Activated CD4-positive, alpha-beta memory T cell treated with anti-CD3 and anti-CD28 coated beads for 36 hours (primary cell): ENCODE measurements around the gene NCEH1. TPM values are rescaled to one million over a fixed set of nuclear protein-coding genes. Genes with fewer than 3 reads are reported as not detected.

Source experiments
- CTCF ChIA-PET: fragments of 350-600 bp; sonication (Branson Sonifier 250); formaldehyde crosslinking; loops from one replicate; lab custom pipeline; 2021; ENCODE audit warnings: antibody characterized with exemption, inconsistent platforms; lab: Charles Lee
- POLR2A ChIA-PET: fragments of 350-600 bp; sonication (Branson Sonifier 250); formaldehyde crosslinking; loops from one replicate; lab custom pipeline; 2021; ENCODE audit warnings: antibody characterized with exemption; lab: Charles Lee
- DNase-seq: peaks from one replicate; pipeline ENCODE4 v3.0.0-alpha.2; 2020
- H3K27ac Mint-ChIP-seq: one replicate; pipeline ENCODE4 v1.8.0; 2021; ENCODE audit warnings: mixed read lengths
- H3K27me3 Mint-ChIP-seq: one replicate; pipeline ENCODE4 v1.8.0; 2021; ENCODE audit warnings: mixed read lengths
- H3K36me3 Mint-ChIP-seq: one replicate; pipeline ENCODE4 v1.8.0; 2021; ENCODE audit warnings: mixed read lengths
- H3K4me1 Mint-ChIP-seq: one replicate; pipeline ENCODE4 v1.8.0; 2021; ENCODE audit warnings: low read depth, mixed read lengths
- H3K4me3 Mint-ChIP-seq: one replicate; pipeline ENCODE4 v1.8.0; 2021; ENCODE audit warnings: mild to moderate bottlenecking, mixed read lengths
- H3K9me3 Mint-ChIP-seq: one replicate; pipeline ENCODE4 v1.8.0; 2021; ENCODE audit warnings: mixed read lengths
- intact Hi-C: fragments of 100-400 bp; cut with micrococcal nuclease; formaldehyde crosslinking; loops from one replicate; pipeline ENCODE4 v1.15.1; 2023
- total RNA-seq, 2 experiments: library from RNA; stranded (reverse); gene quantifications; one replicate each; pipeline ENCODE4 v1.2.3, GENCODE V29; 2021

NCEH1 gene
- total RNA-seq, 2 experiments from 2014 or later = 4.6 to 5.2 TPM

DNA sequence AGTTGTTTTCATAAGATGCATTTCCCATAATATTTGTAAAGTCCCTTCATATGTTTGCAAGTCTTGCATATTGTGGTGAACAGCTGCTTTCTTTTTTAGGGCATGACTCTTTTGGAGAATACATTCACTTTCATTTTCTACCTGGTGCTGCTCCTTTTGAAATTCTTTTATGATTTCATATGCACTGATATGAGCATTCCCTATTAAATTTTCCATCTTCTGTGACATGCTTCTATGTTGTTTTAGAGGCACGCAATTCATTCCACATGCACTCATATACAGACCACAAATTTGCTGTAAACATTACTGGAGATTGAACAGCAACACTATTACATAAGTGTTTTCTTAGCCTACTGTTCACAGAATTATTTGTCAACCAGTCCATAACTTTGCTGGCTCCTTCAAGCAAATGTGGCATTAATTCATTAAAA, 94.8 kb downstream of the NCEH1 start:
- Mint-ChIP-seq H3K36me3 (peaks cover under 1% of the 10 kb centered on the region), H3K4me1 (peaks cover 14% of the 10 kb centered on the region), H3K27me3 (no peaks in the 10 kb centered on the region), H3K9me3 (peaks cover 15% of the 10 kb centered on the region), H3K4me3 (no peak overlapping the region), H3K27ac (no peak overlapping the region)
- ChIA-PET CTCF (interaction anchor here (1.2 to 2.7 kb wide), 3 partner anchors 15 to 155 kb away, joined by 3 to 7 read pairs (median 3); no protein-coding TSS in a partner anchor), POLR2A (interaction anchor here (0.6 kb wide), 1 partner anchor 20 kb away, joined by 3 read pairs; no protein-coding TSS in a partner anchor)
- DNase-seq = no peak
- intact Hi-C loops = loop anchor here (2.0 kb wide), 1 partner anchor 23 kb away; no protein-coding TSS in a partner anchor

GRCh38 chr3:172615296-172615695, 95.6 kb downstream of the NCEH1 start:
- CTCF ChIA-PET = interaction anchor here (1.2 to 2.7 kb wide), 3 partner anchors 14 to 154 kb away, joined by 3 to 7 read pairs (median 3); no protein-coding TSS in a partner anchor
- intact Hi-C loops = no loop called here
- POLR2A ChIA-PET = interaction anchor here (0.6 kb wide), 1 partner anchor 19 kb away, joined by 3 read pairs; no protein-coding TSS in a partner anchor
- DNase-seq = no peak
- H3K36me3 Mint-ChIP-seq = peaks cover 4% of the 10 kb centered on the region
- no peaks in the 10 kb centered on the region for H3K27me3 Mint-ChIP-seq
- H3K4me1 Mint-ChIP-seq = peaks cover 14% of the 10 kb centered on the region
- peaks cover 22% of the 10 kb centered on the region for H3K9me3 Mint-ChIP-seq
- H3K4me3 Mint-ChIP-seq = no peak overlapping the region
- no peak overlapping the region for H3K27ac Mint-ChIP-seq

DNA sequence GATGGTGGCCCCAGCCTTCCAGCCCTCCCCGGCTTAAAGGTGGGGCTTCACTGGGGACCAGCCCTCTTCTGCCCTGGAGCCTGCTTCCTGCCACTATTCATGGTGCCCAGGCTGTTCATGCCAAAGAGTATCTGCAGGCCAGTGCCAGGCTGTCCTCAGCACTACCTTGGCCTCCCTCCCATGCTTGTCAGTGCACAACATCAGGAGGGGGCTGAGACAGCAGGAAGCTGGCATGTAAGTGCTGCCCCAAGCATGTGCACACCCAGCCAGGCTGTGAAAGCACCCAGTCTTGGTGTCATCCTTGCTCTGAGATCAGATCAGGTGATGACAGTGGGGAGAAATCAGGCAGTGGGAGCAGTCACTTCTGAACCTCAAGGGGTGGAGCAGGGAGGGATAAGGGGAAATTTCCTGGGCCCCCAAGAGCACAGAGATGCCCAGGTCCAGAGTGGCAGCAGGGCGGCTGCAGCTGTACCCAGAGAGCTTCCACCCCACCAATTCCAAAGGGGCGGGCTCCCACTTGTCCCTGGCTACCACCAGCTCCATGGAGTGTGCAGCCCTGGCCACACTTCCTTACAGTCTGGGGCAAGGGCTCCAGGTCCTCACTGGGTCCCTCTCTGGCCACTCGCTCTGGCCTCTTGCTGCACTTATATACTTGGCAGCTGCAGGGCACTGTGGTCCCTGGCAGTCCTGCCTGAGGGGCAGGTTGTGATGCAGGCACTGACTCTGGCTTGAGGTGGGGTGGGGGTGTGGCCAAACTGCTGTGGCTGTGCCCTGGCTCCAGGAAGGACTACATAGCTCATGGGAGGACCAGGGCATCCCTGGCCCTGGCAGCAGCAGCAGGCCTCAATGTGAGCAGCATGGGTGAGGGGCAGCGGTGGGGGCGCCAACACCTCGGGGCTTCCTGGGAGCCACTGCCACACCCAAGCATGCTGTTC, 96.3 kb downstream of the NCEH1 start:
- ChIA-PET CTCF (interaction anchor here (1.4 to 1.8 kb wide), 3 partner anchors 8 to 52 kb away, joined by 4 to 9 read pairs (median 6); no protein-coding TSS in a partner anchor), POLR2A (no interaction called here)
- intact Hi-C loops = no loop called here
- Mint-ChIP-seq H3K27me3 (no peaks in the 10 kb centered on the region), H3K36me3 (peaks cover 4% of the 10 kb centered on the region), H3K4me3 (no peak overlapping the region), H3K4me1 (peaks cover 14% of the 10 kb centered on the region), H3K27ac (no peak overlapping the region), H3K9me3 (peaks cover 24% of the 10 kb centered on the region)
- no peak for DNase-seq

GRCh38 chr3:172613845-172614244, 97.0 kb downstream of the NCEH1 start:
- DNase-seq = no peak
- H3K4me3 Mint-ChIP-seq = no peak overlapping the region
- peaks cover 4% of the 10 kb centered on the region for H3K36me3 Mint-ChIP-seq
- POLR2A ChIA-PET = no interaction called here
- H3K4me1 Mint-ChIP-seq = peaks cover 14% of the 10 kb centered on the region
- H3K9me3 Mint-ChIP-seq = peaks cover 19% of the 10 kb centered on the region
- H3K27me3 Mint-ChIP-seq = no peaks in the 10 kb centered on the region
- H3K27ac Mint-ChIP-seq = no peak overlapping the region
- intact Hi-C loops = no loop called here
- CTCF ChIA-PET = interaction anchor here (1.1 to 1.8 kb wide), 4 partner anchors 8 to 124 kb away, joined by 4 to 9 read pairs (median 5); no protein-coding TSS in a partner anchor

DNA sequence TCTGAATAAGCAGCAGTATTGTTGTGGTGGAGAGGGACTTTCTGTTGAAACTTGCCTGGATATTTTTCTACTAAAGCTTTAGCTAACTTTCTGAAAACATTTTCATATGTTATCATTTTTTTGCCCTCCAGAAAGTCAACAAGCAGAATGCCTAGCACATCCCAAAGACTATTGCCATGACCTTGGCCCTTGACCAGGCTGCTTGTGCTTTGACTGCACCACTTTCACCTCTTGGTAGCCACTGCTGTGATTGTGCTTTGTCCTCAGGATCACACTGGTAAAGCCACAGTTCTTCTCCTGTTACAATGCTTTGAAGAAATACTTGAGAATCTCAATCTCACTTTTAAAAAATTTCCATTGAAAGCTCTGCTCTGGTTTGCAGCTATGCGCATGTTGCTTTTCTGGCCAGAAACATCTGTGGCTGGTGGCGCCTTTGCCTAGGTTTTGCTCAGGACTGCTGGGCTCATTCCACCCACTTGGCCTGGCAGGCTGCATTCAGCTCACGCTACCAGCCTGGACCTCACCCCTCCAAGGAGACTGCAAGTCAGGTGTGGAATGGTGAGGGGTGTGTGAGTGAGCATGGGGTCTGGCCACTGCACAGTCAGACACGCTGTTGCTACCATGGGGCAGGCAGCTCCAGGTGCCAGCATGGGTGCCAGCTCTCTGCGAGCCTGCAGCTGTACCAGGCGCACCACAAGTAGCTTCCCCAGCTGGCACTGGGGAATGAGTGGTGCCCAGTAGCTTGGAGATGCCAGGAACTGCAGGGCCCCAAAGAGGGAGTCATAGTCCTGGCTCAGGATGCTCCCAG, 97.8 kb downstream of the NCEH1 start:
- POLR2A ChIA-PET = no interaction called here
- CTCF ChIA-PET = interaction anchor here (0.6 to 1.8 kb wide), 7 partner anchors 9 to 154 kb away, joined by 3 to 9 read pairs (median 4); no protein-coding TSS in a partner anchor

DNA sequence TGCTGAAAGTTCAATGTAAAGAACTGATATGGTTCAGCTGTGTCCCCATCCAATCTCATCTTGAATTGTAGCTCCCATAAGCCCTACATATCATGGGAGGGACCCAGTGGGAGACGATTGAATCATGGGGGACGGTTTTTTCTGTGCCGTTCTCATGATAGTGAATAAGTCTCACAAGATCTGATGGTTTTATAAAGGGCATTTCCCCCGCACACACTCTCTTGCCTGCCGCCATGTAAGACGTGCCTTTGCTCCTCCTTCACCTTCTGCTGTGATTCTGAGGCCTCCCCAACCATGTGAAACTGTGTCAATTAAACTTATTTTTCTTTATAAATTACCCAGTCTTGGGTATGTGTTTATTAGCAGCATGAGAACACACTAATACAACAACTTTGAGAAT, 101.1 kb downstream of the NCEH1 start:
- H3K4me3 Mint-ChIP-seq = no peak overlapping the region
- POLR2A ChIA-PET = no interaction called here
- H3K27ac Mint-ChIP-seq = no peak overlapping the region
- intact Hi-C loops = no loop called here
- CTCF ChIA-PET = interaction anchor here (1.1 to 6.4 kb wide), 3 partner anchors 11 to 148 kb away, joined by 3 to 41 read pairs (median 6); no protein-coding TSS in a partner anchor
- H3K4me1 Mint-ChIP-seq = peaks cover 9% of the 10 kb centered on the region
- H3K27me3 Mint-ChIP-seq = no peaks in the 10 kb centered on the region
- peaks cover 4% of the 10 kb centered on the region for H3K36me3 Mint-ChIP-seq
- peaks cover 19% of the 10 kb centered on the region for H3K9me3 Mint-ChIP-seq
- no peak for DNase-seq

More for the DNA sequence above, 97.8 kb downstream of the NCEH1 start:
- peaks cover 19% of the 10 kb centered on the region for H3K9me3 Mint-ChIP-seq
- no peak overlapping the region for H3K27ac Mint-ChIP-seq
- H3K27me3 Mint-ChIP-seq = no peaks in the 10 kb centered on the region
- intact Hi-C loops = no loop called here
- DNase-seq = no peak
- H3K36me3 Mint-ChIP-seq = peaks cover 4% of the 10 kb centered on the region
- H3K4me1 Mint-ChIP-seq = peaks cover 14% of the 10 kb centered on the region
- no peak overlapping the region for H3K4me3 Mint-ChIP-seq

GRCh38 chr3:172608575-172608974, 102.3 kb downstream of the NCEH1 start:
- ChIA-PET POLR2A (no interaction called here), CTCF (interaction anchor here (0.6 to 6.4 kb wide), 7 partner anchors 12 to 147 kb away, joined by 3 to 41 read pairs (median 4); no protein-coding TSS in a partner anchor)
- peaks cover 13% of the 10 kb centered on the region for H3K9me3 Mint-ChIP-seq
- intact Hi-C loops = no loop called here
- H3K4me1 Mint-ChIP-seq = peaks cover 9% of the 10 kb centered on the region
- peaks cover 4% of the 10 kb centered on the region for H3K36me3 Mint-ChIP-seq
- DNase-seq = no peak
- no peak overlapping the region for H3K27ac Mint-ChIP-seq
- no peak overlapping the region for H3K4me3 Mint-ChIP-seq
- H3K27me3 Mint-ChIP-seq = no peaks in the 10 kb centered on the region

- peaks cover 9% of the 10 kb centered on the region for H3K4me1 Mint-ChIP-seq
- ChIA-PET POLR2A (interaction anchor here (0.6 to 1.0 kb wide), 2 partner anchors 11 to 20 kb away, joined by 3 read pairs; no protein-coding TSS in a partner anchor), CTCF (interaction anchor here (0.6 to 6.4 kb wide), 7 partner anchors 11 to 146 kb away, joined by 3 to 41 read pairs (median 4); no protein-coding TSS in a partner anchor)
- H3K36me3 Mint-ChIP-seq = peaks cover 4% of the 10 kb centered on the region
- no peak for DNase-seq
- H3K9me3 Mint-ChIP-seq = peaks cover 13% of the 10 kb centered on the region
- H3K27ac Mint-ChIP-seq = no peak overlapping the region
- no peak overlapping the region for H3K4me3 Mint-ChIP-seq
- intact Hi-C loops = no loop called here
- no peaks in the 10 kb centered on the region for H3K27me3 Mint-ChIP-seq
Observed at GRCh38 chr3:172607305-172608121, 103.4 kb downstream of the NCEH1 start.

DNA sequence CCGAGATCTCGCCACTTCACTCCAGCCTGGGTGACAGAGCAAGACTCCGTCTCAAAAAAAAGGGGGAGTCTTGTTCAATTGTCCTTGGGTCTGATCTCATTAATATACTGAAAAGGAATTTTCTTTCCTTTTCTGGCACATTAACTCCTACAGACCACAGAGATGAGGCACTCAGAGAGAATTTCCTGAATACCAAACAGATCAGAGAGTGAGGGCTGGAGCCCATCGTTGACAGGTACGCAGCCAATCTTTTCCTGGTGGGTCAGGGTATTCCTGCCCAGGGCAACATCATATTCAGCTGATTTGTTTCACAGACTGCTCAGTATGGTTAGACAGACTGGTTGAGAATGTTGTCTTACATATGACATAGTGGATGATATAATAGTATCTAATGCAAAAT, 104.8 kb downstream of the NCEH1 start:
- Mint-ChIP-seq H3K9me3 (peaks cover 9% of the 10 kb centered on the region), H3K4me3 (no peak overlapping the region), H3K36me3 (peaks cover 3% of the 10 kb centered on the region), H3K4me1 (peaks cover 9% of the 10 kb centered on the region), H3K27me3 (no peaks in the 10 kb centered on the region), H3K27ac (no peak overlapping the region)
- intact Hi-C loops = no loop called here
- ChIA-PET CTCF (interaction anchor here (1.6 to 6.4 kb wide), 2 partner anchors 10 to 144 kb away, joined by 4 to 41 read pairs; no protein-coding TSS in a partner anchor), POLR2A (no interaction called here)
- DNase-seq = no peak

GRCh38 chr3:172604895-172605646, 105.8 kb downstream of the NCEH1 start:
- CTCF ChIA-PET = interaction anchor here (6.4 kb wide), 1 partner anchor 9 kb away, joined by 41 read pairs; no protein-coding TSS in a partner anchor
- intact Hi-C loops = no loop called here
- no peak overlapping the region for H3K27ac Mint-ChIP-seq

More at GRCh38 chr3:172604895-172605646, 105.8 kb downstream of the NCEH1 start:
- no peak overlapping the region for H3K4me3 Mint-ChIP-seq
- no peaks in the 10 kb centered on the region for H3K36me3 Mint-ChIP-seq
- peaks cover 9% of the 10 kb centered on the region for H3K4me1 Mint-ChIP-seq
- POLR2A ChIA-PET = no interaction called here
- H3K9me3 Mint-ChIP-seq = no peaks in the 10 kb centered on the region
- DNase-seq = no peak
- no peaks in the 10 kb centered on the region for H3K27me3 Mint-ChIP-seq
